Smooth muscle cell of the umbilical artery (primary cell): ENCODE data around the gene CTU2. TPM values are rescaled to one million over a fixed set of nuclear protein-coding genes. Genes with fewer than 3 reads are reported as not detected.

Experiments
- total RNA-seq: library from RNA; depleted of rRNA; stranded (reverse); fragments of >200 nt; gene quantifications from 2 replicates; pipeline ENCODE4 v1.2.3, GENCODE V29; 2014

The CTU2 gene
- total RNA-seq: 13.5 and 14.3 TPM in 2 replicates

GRCh38 chr16:88706229-88706964 lies at the start of gene CTU2, which contains the start of gene RNF166:
Gene CTU2, plus strand, starts transcription at chr16:88706503. Its CDS starts 28 bp downstream, at chr16:88706531.
Gene RNF166, minus strand, starts transcription at chr16:88706408. Its CDS starts 83 bp downstream, at chr16:88706325.

DNA sequence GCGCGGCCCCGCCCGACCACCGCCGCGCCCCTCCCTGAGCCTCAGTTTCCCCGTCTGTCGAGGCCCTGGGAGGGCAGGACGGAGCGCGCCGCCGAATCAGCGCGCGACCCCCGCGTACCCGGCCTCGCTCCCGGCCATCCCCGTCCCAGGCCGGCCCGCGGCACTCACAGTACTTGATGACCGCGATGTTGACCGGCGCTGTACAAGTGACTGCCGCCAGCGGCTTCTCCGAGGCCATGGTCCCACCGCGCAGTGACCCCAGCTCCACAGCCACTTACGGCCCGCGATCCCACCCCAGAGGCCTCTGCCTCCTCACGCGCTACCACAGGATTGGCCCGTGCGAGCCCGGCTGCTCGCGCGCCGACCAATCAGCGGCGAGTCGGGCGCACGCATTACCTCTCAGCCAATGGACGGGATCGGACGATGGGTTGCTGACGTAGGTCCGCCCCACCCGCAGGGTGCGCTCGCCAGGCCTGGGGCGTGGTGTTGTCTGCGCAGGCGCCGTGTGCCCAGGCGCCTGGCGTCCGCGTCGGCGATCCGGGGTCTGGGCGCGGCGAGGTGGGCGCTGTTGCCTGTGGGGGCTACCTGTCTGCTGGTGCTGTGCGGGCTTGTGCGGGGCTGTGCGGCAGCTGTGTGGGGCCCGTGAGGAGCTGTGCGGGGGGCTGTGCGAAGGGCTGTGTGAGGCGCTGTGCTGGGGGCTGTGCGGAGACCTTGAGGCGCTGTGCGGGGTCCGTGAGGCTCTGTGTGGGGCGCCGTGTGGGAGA lies 43.3 kb upstream of the CTU2 start, which contains the start of gene MVD:
Gene MVD (minus strand): TSS at position 249 of the 764 bp plus-strand sequence. CDS start 11 bp downstream, at position 238.

GRCh38 chr16:88686439-88687253 lies 19.7 kb upstream of the CTU2 start, which contains the start of gene SNAI3:
Gene SNAI3, minus strand, starts transcription at chr16:88686507. Its CDS starts 101 bp downstream, at chr16:88686406.

Other genes with a start within 250 kb of the CTU2 start
- gene ZC3H18, start 136.1 kb upstream of the CTU2 start, total RNA-seq: 11.0 and 18.2 TPM in 2 replicates
- gene IL17C, start 67.9 kb upstream of the CTU2 start, total RNA-seq: 0.23 TPM in 1 of 2 replicates, not detected in the other
- 118 and 194 TPM in 2 replicates for gene CYBA, start 55.5 kb upstream of the CTU2 start, total RNA-seq
- gene MVD, start 43.4 kb upstream of the CTU2 start, total RNA-seq: 89.1 and 116 TPM in 2 replicates
- gene SNAI3, start 20.0 kb upstream of the CTU2 start, total RNA-seq: under 0.01 and 0.05 TPM in 2 replicates
- 9.7 and 10.1 TPM in 2 replicates for gene RNF166, start 95 bp upstream of the CTU2 start, total RNA-seq
- gene PIEZO1, start 78.7 kb downstream of the CTU2 start, total RNA-seq: 296 and 312 TPM in 2 replicates
- 0.30 and 6.1 TPM in 2 replicates for gene CDT1, start 97.3 kb downstream of the CTU2 start, total RNA-seq
- gene APRT, start 105.4 kb downstream of the CTU2 start, total RNA-seq: 42.2 and 89.5 TPM in 2 replicates
- gene GALNS, start 150.4 kb downstream of the CTU2 start, total RNA-seq: 35.9 and 41.8 TPM in 2 replicates
- 26.4 and 39.5 TPM in 2 replicates for gene TRAPPC2L, start 150.6 kb downstream of the CTU2 start, total RNA-seq
- not detected in 2 replicates for gene PABPN1L, start 160.2 kb downstream of the CTU2 start, total RNA-seq